HG03108 (cell line): ENCODE results near the gene STC2.

Source experiments
- ATAC-seq: cut with Tn5 transposase; IDR thresholded peaks from one replicate; pipeline ENCODE4 v1.9.1; 2021; ENCODE audit warnings: moderate library complexity; ENCODE audit not compliant: unreplicated experiment

STC2 gene

GRCh38 chr5:173268750-173269432 is 59.3 kb downstream of the STC2 start:
- no peak for ATAC-seq

- no peak for ATAC-seq
Observed at GRCh38 chr5:173265433-173265832, 62.8 kb downstream of the STC2 start.
